Mucosa of descending colon (tissue), 3 donors: ENCODE results near the gene HYOU1. TPM values are rescaled to one million over a fixed set of nuclear protein-coding genes. Genes with fewer than 3 reads are reported as not detected.

ENCODE experiments used
- ATAC-seq: fragments of 200-7000 bp; cut with Tn5 transposase; one replicate; pipeline ENCODE4 v1.9.1; 2020; ENCODE audit warnings: mild to moderate bottlenecking, moderate library complexity
- DNase-seq, 3 donors: peaks; one replicate each; pipeline ENCODE4 v3.0.0-alpha.2; 2020
- H3K36me3 ChIP-seq: fragments of 200-600 bp; one replicate; pipeline ENCODE4 v1.8.0; 2021; ENCODE audit warnings: low read depth, mild to moderate bottlenecking
- H3K4me1 ChIP-seq: fragments of 200-600 bp; one replicate; pipeline ENCODE4 v1.8.0; 2021; ENCODE audit warnings: low read depth, mild to moderate bottlenecking
- H3K4me3 ChIP-seq: fragments of 200-600 bp; one replicate; pipeline ENCODE4 v1.8.0; 2021; ENCODE audit warnings: mild to moderate bottlenecking
- H3K9me3 ChIP-seq: fragments of 200-600 bp; one replicate; pipeline ENCODE4 v1.8.0; 2021; ENCODE audit warnings: mild to moderate bottlenecking
- CTCF ChIP-seq: fragments of 200-600 bp; IDR thresholded peaks from one replicate; pipeline ENCODE4 v1.8.0; 2022; ENCODE audit warnings: antibody characterized with exemption, mild to moderate bottlenecking
- intact Hi-C, 2 donors: fragments of 100-400 bp; cut with DNase I in 1 of 2; cut with micrococcal nuclease in 1 of 2; formaldehyde crosslinking; loops; one replicate each; pipeline versions ENCODE4 v1.11.0 to v1.11.1; 2022; cut with DNase I, micrococcal nuclease
- total RNA-seq, 3 donors: library from RNA; stranded (reverse); fragmentation: NEBNext Ultra II Directional in 2 of 3; extraction: Animal tissue kit (Norgen Biotek cat#: 25700) in 2 of 3; gene quantifications; one replicate each; pipeline versions ENCODE4 v1.2.1 to v1.2.4, GENCODE V29; 2021 to 2023
- donor health status: DM: no; HTN: no; CAD: no; lungs with moderate emphysema.
- donor health status: DM: no; HTN: no; CAD: no.
- donor health status: DM: no; HTN: yes; CAD: no.

The HYOU1 gene
- total RNA-seq, 3 donors from 2014 or later = 82.0 to 119 (median 101) TPM

GRCh38 chr11:119092880-119093842 lies 36.2 kb upstream of the HYOU1 start:
- ATAC-seq (no peak), DNase-seq (no peak)
- H3K36me3 ChIP-seq = no peaks in the 10 kb centered on the region
- peaks cover 16% of the 10 kb centered on the region for H3K4me1 ChIP-seq
- intact Hi-C loops = no loop called here
- H3K9me3 ChIP-seq = no peaks in the 10 kb centered on the region
- TF ChIP-seq CTCF = no peak
- H3K4me3 ChIP-seq = no peak overlapping the region

GRCh38 chr11:119091966-119092879 lies 35.2 kb upstream of the HYOU1 start:
- Histone ChIP-seq H3K4me1 (peaks cover 16% of the 10 kb centered on the region), H3K36me3 (no peaks in the 10 kb centered on the region), H3K9me3 (no peaks in the 10 kb centered on the region), H3K4me3 (no peak overlapping the region)
- ATAC-seq (no peak), DNase-seq (no peak)
- no peak for TF ChIP-seq CTCF
- intact Hi-C loops = no loop called here

- no peak for TF ChIP-seq CTCF
- no peak for DNase-seq
- intact Hi-C loops = no loop called here
- no peaks in the 10 kb centered on the region for H3K36me3 ChIP-seq
- no peak for ATAC-seq
- H3K4me3 ChIP-seq = no peak overlapping the region
- peaks cover 17% of the 10 kb centered on the region for H3K4me1 ChIP-seq
- H3K9me3 ChIP-seq = no peaks in the 10 kb centered on the region
These were observed 34.2 kb upstream of the HYOU1 start for GRCh38 chr11:119091178-119091577.

- no peaks in the 10 kb centered on the region for H3K36me3 ChIP-seq
- H3K4me1 ChIP-seq = peaks cover 29% of the 10 kb centered on the region
- ATAC-seq = no peak
- no peak overlapping the region for H3K4me3 ChIP-seq
- TF ChIP-seq CTCF = no peak
- DNase-seq = no peak
- intact Hi-C loops = no loop called here
- H3K9me3 ChIP-seq = no peaks in the 10 kb centered on the region
These were observed 32.3 kb upstream of the HYOU1 start for GRCh38 chr11:119089319-119089718.

GRCh38 chr11:119088406-119088805 lies 31.4 kb upstream of the HYOU1 start:
- DNase-seq = no peak
- Histone ChIP-seq H3K9me3 (no peaks in the 10 kb centered on the region), H3K36me3 (no peaks in the 10 kb centered on the region), H3K4me3 (no peak overlapping the region), H3K4me1 (peaks cover 25% of the 10 kb centered on the region)
- no peak for TF ChIP-seq CTCF
- no peak for ATAC-seq
- intact Hi-C loops = no loop called here
